ENCODE results near the gene CEP112. TPM values are rescaled to one million over a fixed set of nuclear protein-coding genes. Genes with fewer than 3 reads are reported as not detected.

CEP112 gene
- total RNA-seq, 1 experiment from 2014 or later, result 5.4 TPM

- intact Hi-C loops (cut with micrococcal nuclease; ENCODE audit: unreplicated experiment), result no loop called here
- TF ChIP-seq CTCF (IDR thresholded peaks at IDR 0.05; ENCODE audit: unreplicated experiment), result no peak
- H3K27me3 Mint-ChIP-seq (ENCODE audit: unreplicated experiment), result peaks cover 32% of the 10 kb centered on the region
- peaks cover 5% of the 10 kb centered on the region for H3K9me3 Mint-ChIP-seq (ENCODE audit: low read depth, unreplicated experiment)
- no TSS peak for BruUV-seq (replicated peaks)
- no peaks in the 10 kb centered on the region for H3K4me1 Mint-ChIP-seq (ENCODE audit: low read depth, unreplicated experiment)
- CTCF ChIA-PET, result interaction anchor here (1.1 kb wide), 1 partner anchor 9 kb away, joined by 3 read pairs; no protein-coding TSS in a partner anchor
- DNase-seq, result no peak
- H3K36me3 Mint-ChIP-seq (ENCODE audit: insufficient read depth, unreplicated experiment), result no peaks in the 10 kb centered on the region
- H3K27ac Mint-ChIP-seq (ENCODE audit: unreplicated experiment), result no peak overlapping the region
- no peak overlapping the region for H3K4me3 Mint-ChIP-seq (ENCODE audit: low read depth, unreplicated experiment)
Observed at GRCh38 chr17:66211047-66211810, 19.3 kb upstream of the CEP112 start.

- no TSS peak for BruUV-seq (replicated peaks)
- H3K4me3 Mint-ChIP-seq (ENCODE audit: low read depth, unreplicated experiment), result no peak overlapping the region
- no peak for TF ChIP-seq CTCF (IDR thresholded peaks at IDR 0.05; ENCODE audit: unreplicated experiment)
- CTCF ChIA-PET, result interaction anchor here (1.1 kb wide), 1 partner anchor 8 kb away, joined by 3 read pairs; no protein-coding TSS in a partner anchor
- no peak overlapping the region for H3K27ac Mint-ChIP-seq (ENCODE audit: unreplicated experiment)
- no peak for DNase-seq
- H3K9me3 Mint-ChIP-seq (ENCODE audit: low read depth, unreplicated experiment), result peaks cover 5% of the 10 kb centered on the region
- H3K27me3 Mint-ChIP-seq (ENCODE audit: unreplicated experiment), result peaks cover 22% of the 10 kb centered on the region
- intact Hi-C loops (cut with micrococcal nuclease; ENCODE audit: unreplicated experiment), result no loop called here
- H3K4me1 Mint-ChIP-seq (ENCODE audit: low read depth, unreplicated experiment), result no peaks in the 10 kb centered on the region
- no peaks in the 10 kb centered on the region for H3K36me3 Mint-ChIP-seq (ENCODE audit: insufficient read depth, unreplicated experiment)
Observed at GRCh38 chr17:66210208-66210574, 18.3 kb upstream of the CEP112 start.

GRCh38 chr17:66207936-66208335, 16.0 kb upstream of the CEP112 start:
- no peak overlapping the region for H3K4me3 Mint-ChIP-seq (ENCODE audit: low read depth, unreplicated experiment)
- CTCF ChIA-PET, result no interaction called here
- H3K27me3 Mint-ChIP-seq (ENCODE audit: unreplicated experiment), result peaks cover 17% of the 10 kb centered on the region

GRCh38 chr17:66203274-66204015, 11.5 kb upstream of the CEP112 start:
- Mint-ChIP-seq H3K27ac (ENCODE audit: unreplicated experiment) (no peak overlapping the region), H3K4me1 (ENCODE audit: low read depth, unreplicated experiment) (peaks cover 9% of the 10 kb centered on the region), H3K4me3 (ENCODE audit: low read depth, unreplicated experiment) (no peak overlapping the region), H3K36me3 (ENCODE audit: insufficient read depth, unreplicated experiment) (no peaks in the 10 kb centered on the region), H3K27me3 (ENCODE audit: unreplicated experiment) (no peaks in the 10 kb centered on the region), H3K9me3 (ENCODE audit: low read depth, unreplicated experiment) (peaks cover 5% of the 10 kb centered on the region)
- CTCF ChIA-PET, result no interaction called here
- no peak for TF ChIP-seq CTCF (IDR thresholded peaks at IDR 0.05; ENCODE audit: unreplicated experiment)
- no TSS peak for BruUV-seq (replicated peaks)
- intact Hi-C loops (cut with micrococcal nuclease; ENCODE audit: unreplicated experiment), result loop anchor here (5.0 to 10.0 kb wide), 3 partner anchors 419 to 701 kb away; no protein-coding TSS in a partner anchor
- DNase-seq, result no peak

More at GRCh38 chr17:66207936-66208335, 16.0 kb upstream of the CEP112 start:
- BruUV-seq (replicated peaks), result no TSS peak
- Mint-ChIP-seq H3K27ac (ENCODE audit: unreplicated experiment) (no peak overlapping the region), H3K4me1 (ENCODE audit: low read depth, unreplicated experiment) (no peaks in the 10 kb centered on the region), H3K9me3 (ENCODE audit: low read depth, unreplicated experiment) (peaks cover 5% of the 10 kb centered on the region), H3K36me3 (ENCODE audit: insufficient read depth, unreplicated experiment) (no peaks in the 10 kb centered on the region)
- DNase-seq, result no peak
- intact Hi-C loops (cut with micrococcal nuclease; ENCODE audit: unreplicated experiment), result loop anchor here (10.0 kb wide), 1 partner anchor 697 kb away; no protein-coding TSS in a partner anchor
- TF ChIP-seq CTCF (IDR thresholded peaks at IDR 0.05; ENCODE audit: unreplicated experiment), result no peak

Data from Calu3 (cell line).